Endometrial microvascular endothelial cells (primary cell): ENCODE data around the gene FOXN1. TPM values are rescaled to one million over a fixed set of nuclear protein-coding genes. Genes with fewer than 3 reads are reported as not detected.
"Not testable (repeated sequence)": the region's sequence is repeated elsewhere in the genome, so short reads cannot be mapped to it uniquely, and the experiment has no call there.

ENCODE experiments used
- in situ Hi-C: cut with HindIII; loops from 2 replicates; pipeline ENCODE4 v1.10.0; 2017; ENCODE audit warnings: low sequenced_read_pairs, low pct_unique_long_range_greater_than_20kb; ENCODE audit errors: inconsistent ontology term
- total RNA-seq: library from RNA; depleted of rRNA; stranded (reverse); fragments of >200 nt; gene quantifications from one replicate; pipeline ENCODE4 v1.2.3, GENCODE V29; 2015; ENCODE audit errors: inconsistent ontology term

FOXN1 gene
- total RNA-seq, 1 donor from 2014 or later, result not detected

- in situ Hi-C loops, result no loop called here
Observed at GRCh38 chr17:28518132-28518531, 12.0 kb downstream of the FOXN1 start.

- in situ Hi-C loops, result no loop called here
Observed at GRCh38 chr17:28518578-28518977, 12.4 kb downstream of the FOXN1 start.

- in situ Hi-C loops, result no loop called here
Observed at GRCh38 chr17:28519236-28519635, 13.1 kb downstream of the FOXN1 start.

- in situ Hi-C loops, result no loop called here
Observed at GRCh38 chr17:28520687-28521086, 14.5 kb downstream of the FOXN1 start.

- in situ Hi-C loops, result no loop called here
Observed at GRCh38 chr17:28521311-28522085, 15.3 kb downstream of the FOXN1 start.

DNA sequence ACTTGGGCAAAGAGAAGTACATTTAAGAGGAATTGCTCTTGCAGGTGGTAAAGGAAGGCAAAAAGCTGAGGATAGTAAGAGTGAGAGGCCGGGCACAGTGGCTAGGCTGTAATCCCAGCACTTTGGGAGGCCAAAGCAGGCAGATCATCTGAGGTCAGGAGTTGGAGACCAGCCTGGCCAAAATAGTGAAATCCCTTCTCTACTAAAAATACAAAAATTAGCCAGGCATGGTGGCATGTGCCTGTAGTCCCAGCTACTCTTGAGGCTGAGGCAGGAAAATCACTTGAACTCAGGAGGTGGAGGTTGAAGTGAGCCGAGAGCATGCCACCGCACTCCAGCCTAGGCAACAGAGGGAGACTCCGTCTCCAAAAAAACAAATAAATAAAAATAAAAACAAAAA is 16.1 kb downstream of the FOXN1 start:
- in situ Hi-C loops, result not testable (repeated sequence)

GRCh38 chr17:28523186-28523585 is 17.0 kb downstream of the FOXN1 start:
- in situ Hi-C loops, result no loop called here

- in situ Hi-C loops, result no loop called here
Observed at GRCh38 chr17:28523876-28524275, 17.7 kb downstream of the FOXN1 start.

DNA sequence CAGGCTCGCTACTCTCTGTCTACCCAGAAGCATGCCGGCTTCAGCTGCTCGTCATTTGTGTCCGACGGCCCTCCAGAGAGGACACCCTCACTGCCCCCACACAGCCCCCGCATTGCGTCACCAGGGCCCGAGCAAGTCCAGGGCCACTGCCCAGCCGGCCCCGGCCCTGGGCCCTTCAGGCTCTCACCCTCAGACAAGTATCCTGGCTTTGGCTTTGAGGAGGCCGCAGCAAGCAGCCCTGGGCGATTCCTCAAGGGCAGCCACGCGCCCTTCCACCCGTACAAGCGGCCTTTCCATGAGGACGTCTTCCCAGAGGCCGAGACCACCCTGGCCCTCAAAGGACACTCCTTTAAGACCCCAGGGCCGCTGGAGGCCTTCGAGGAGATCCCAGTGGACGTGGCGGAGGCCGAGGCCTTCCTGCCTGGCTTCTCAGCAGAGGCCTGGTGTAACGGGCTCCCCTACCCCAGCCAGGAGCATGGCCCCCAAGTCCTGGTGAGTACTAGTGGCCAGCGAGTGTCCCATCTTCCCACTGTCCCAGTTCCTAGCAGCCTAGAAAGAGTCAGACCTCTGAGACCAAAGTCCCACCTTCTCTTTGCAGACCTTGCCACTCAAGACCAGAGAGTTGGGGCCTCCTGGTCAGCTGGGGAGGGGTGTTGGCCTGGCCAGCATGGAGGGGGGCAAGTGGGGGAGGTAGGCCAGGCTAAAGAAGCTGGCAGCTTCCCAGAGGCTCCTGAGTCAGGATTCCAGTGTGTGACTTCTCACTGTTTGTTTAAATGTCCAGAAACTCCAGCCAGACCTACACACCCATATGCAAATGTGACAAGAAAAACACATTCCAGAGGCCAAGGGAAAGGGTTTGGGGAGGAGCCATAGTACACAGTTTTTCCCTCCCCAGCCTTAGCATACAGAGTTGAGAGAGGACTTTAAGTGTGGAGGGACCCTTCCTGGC is 18.6 kb downstream of the FOXN1 start:
- in situ Hi-C loops, result no loop called here

DNA sequence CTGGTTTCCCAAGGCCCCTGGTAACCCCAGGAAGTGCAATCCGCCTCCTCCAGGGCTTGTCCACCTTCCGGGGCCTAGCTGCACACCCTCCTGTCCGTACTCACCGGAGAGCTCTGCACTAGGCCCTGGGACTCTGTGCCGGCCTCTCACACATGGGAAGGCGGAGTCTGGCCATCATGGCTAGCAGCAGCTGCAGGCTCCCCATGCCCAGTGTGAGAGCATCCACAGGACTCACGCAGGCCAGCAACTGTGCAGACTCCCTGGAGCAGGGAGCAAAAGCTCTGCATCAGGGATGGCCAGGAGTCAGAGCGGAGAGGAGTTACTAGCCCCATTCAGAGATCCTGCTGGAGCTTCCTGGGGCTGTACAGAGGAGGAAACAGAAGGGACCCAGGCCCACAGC is 20.2 kb downstream of the FOXN1 start:
- in situ Hi-C loops, result no loop called here

DNA sequence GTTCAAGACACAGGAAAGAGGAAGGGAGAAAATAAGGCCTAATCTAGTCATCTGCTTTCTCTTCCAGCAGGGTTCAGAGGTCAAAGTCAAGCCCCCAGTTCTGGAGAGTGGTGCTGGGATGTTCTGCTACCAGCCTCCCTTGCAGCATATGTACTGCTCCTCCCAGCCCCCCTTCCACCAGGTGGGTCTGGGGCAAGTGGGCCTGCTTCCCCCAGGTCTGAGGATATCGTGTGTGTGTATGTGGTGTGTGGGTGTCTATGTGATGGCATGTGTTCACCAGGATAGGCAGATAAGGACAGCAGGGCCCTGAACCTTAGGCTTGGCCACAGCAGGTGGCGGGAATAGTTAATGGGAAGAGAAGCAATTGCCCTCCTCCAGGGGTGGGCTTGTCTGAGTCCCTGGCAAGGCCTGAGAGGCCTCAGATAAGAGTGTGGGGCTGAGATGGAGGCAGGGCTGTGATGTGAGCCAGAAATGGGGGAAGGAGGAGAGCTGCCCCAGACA is 21.1 kb downstream of the FOXN1 start:
- in situ Hi-C loops, result no loop called here

- in situ Hi-C loops, result no loop called here
Observed at GRCh38 chr17:28527859-28528258, 21.7 kb downstream of the FOXN1 start.

GRCh38 chr17:28528327-28529012 is 22.3 kb downstream of the FOXN1 start:
- in situ Hi-C loops, result no loop called here

GRCh38 chr17:28529013-28529400 is 22.9 kb downstream of the FOXN1 start:
- in situ Hi-C loops, result no loop called here

DNA sequence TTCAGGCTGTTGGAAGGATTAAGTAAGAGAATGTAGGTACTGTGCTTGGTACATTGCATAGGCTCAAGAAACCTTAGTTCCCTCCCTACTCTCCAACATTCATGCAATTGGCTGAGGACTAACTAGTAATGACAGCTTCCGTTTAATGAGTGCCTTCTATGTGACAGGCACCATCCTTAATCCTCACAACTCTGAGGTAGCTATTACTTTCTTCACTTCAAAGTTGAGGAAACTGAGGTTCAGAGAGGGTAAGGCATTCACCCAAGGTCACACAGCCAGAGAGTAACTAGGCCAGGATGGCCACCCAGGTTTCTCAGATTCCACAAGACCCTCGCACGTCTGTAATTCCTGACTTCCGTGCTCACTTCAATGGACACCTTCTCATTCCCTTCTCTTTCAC is 24.1 kb downstream of the FOXN1 start:
- in situ Hi-C loops, result no loop called here

DNA sequence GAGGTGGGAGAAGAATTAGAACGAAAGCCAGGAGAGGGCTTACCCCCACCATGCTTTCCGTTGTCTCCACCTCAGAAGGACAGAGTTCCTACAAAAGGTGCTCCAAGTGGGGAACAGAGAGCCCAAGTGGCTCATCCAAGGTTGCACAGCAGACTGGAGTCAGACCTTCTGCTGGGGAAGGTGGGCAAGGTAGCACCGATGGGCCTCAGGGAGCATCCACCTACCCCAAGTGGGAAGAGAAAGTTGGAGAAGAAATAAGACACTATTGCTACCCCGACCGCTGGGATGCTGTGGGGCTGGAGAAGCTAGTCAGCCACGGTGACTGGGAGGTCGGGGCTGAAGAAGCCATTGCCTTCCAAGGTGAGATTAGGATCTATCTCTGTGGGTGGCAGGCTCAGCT is 24.8 kb downstream of the FOXN1 start:
- in situ Hi-C loops, result no loop called here

DNA sequence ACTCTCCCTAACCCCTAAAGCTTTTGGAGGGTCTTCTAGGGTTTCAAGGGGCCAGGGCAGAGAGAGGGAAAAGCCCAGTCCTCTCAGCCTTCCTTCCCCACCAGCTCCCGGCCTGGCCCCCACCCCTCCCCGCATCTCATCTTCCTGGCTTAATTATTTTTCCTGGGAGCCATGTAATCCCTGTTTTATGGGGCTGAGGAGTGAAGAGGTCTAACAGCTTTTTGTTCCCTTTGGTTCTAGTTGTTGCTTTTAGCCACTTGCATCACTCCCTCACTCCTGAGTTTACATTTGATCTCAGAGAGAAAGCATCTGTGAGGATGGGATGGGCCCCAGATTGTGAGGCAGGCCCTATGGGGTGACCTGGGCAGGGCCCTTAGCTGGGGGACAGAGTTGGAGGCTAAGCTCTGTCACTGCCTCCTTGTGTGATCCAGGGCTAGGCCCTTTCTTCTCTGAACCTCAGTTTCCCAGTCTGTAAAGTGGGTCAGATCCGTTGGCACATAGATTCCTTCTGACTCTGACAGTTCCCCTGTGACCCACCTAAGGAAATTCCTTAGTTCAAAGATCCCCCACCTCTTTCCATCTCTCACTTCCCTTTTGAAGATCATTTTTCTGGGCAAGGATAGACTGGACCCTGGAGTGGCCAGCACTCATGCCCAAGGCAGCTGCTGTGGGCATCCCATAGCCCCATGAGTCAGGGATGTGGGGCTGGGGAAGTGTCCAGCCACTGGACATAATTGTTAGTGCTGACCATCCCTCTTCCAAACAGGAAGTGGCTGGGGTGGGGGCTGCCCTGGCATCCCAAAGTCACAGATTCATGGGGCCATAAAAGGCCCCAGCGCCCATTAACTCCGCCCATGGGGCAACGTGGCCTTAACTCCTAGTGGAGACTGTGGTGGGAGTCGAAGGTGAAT is 26.2 kb downstream of the FOXN1 start:
- in situ Hi-C loops, result no loop called here

GRCh38 chr17:28533091-28533807 is 27.1 kb downstream of the FOXN1 start:
- in situ Hi-C loops, result no loop called here
